GM12875 (cell line): ENCODE measurements around the gene COQ8B.

ENCODE experiments used
- H3K4me3 ChIP-seq: one replicate; pipeline ENCODE4 v1.5.1; 2011; ENCODE audit warnings: low read depth, low read length, control low read depth
- CTCF ChIP-seq: IDR thresholded peaks from 2 replicates; pipeline ENCODE4 v1.5.1; 2011; ENCODE audit warnings: low read depth, mild to moderate bottlenecking, control low read depth, inconsistent platforms, low read length, moderate library complexity, borderline replicate concordance; ENCODE audit not compliant: insufficient read depth

COQ8B gene

GRCh38 chr19:40677156-40677555 is 39.5 kb downstream of the COQ8B start:
- H3K4me3 ChIP-seq = no peak overlapping the region
- no peak for TF ChIP-seq CTCF

- no peak for TF ChIP-seq CTCF
These were observed 42.4 kb downstream of the COQ8B start for GRCh38 chr19:40674291-40674690.

GRCh38 chr19:40673397-40673796 is 43.3 kb downstream of the COQ8B start:
- no peak overlapping the region for H3K4me3 ChIP-seq
- no peak for TF ChIP-seq CTCF

More at GRCh38 chr19:40674291-40674690, 42.4 kb downstream of the COQ8B start:
- H3K4me3 ChIP-seq = no peak overlapping the region

- no peak for TF ChIP-seq CTCF
These were observed 44.0 kb downstream of the COQ8B start for GRCh38 chr19:40672573-40673299.

GRCh38 chr19:40672038-40672437 is 44.6 kb downstream of the COQ8B start:
- H3K4me3 ChIP-seq = no peak overlapping the region
- no peak for TF ChIP-seq CTCF

More at GRCh38 chr19:40672573-40673299, 44.0 kb downstream of the COQ8B start:
- no peak overlapping the region for H3K4me3 ChIP-seq

- H3K4me3 ChIP-seq = no peak overlapping the region
- TF ChIP-seq CTCF = no peak
These were observed 45.3 kb downstream of the COQ8B start for GRCh38 chr19:40671404-40671803.

- TF ChIP-seq CTCF = no peak
These were observed 47.6 kb downstream of the COQ8B start for GRCh38 chr19:40668991-40669614.

More at GRCh38 chr19:40668991-40669614, 47.6 kb downstream of the COQ8B start:
- H3K4me3 ChIP-seq = no peak overlapping the region
